OCI-LY7 (cell line): Measurements from ENCODE around the gene HOXD8.

Source experiments
- CTCF ChIP-seq: fragments of 200-600 bp; sonication (generic); conservative IDR thresholded peaks from 2 replicates; pipeline ENCODE4 v1.5.1; 2014; ENCODE audit warnings: mild to moderate bottlenecking, antibody characterized with exemption, low read length, moderate library complexity, mixed read lengths
- EZH2phosphoT487 ChIP-seq: fragments of 200-600 bp; sonication (generic); IDR thresholded peaks from 2 replicates; pipeline ENCODE4 v1.6.1; 2018; ENCODE audit warnings: low read depth, borderline replicate concordance, mild to moderate bottlenecking, mixed run types, antibody characterized with exemption, low read length, moderate library complexity, mixed read lengths

GRCh38 chr2:176147800-176148496, 18.4 kb downstream of the HOXD8 start:
- no peak for TF ChIP-seq EZH2phosphoT487
- TF ChIP-seq CTCF: no peak
